Measurements from ENCODE around the gene SULT1A2. TPM values are rescaled to one million over a fixed set of nuclear protein-coding genes. Genes with fewer than 3 reads are reported as not detected.
"Not testable (repeated sequence)": the region's sequence is repeated elsewhere in the genome, so short reads cannot be mapped to it uniquely, and the experiment has no call there.

SULT1A2 gene
- total RNA-seq, 1 donor from 2014 or later, result not detected

DNA sequence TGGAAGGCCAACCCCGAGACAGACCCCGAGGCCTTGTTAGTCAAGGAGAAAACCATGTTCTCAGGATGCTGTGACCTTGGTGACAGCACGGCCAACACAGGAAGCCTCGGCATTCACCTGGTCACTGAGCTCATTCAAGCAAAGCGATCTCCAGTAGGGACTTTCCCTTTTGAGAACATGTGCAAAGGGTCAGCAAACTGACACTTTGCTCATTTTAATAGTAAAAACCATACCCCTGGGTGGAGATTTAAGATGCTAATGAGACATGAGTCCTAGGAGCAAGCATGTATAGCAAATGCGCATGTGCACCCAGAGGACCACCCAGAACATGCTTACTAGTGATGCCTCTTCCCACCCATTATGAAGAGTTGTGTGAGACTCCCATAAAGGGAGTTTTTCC, 5.7 kb upstream of the SULT1A2 start:
- H3K27ac ChIP-seq, result no peak overlapping the region
- TF ChIP-seq, protein P1, sequence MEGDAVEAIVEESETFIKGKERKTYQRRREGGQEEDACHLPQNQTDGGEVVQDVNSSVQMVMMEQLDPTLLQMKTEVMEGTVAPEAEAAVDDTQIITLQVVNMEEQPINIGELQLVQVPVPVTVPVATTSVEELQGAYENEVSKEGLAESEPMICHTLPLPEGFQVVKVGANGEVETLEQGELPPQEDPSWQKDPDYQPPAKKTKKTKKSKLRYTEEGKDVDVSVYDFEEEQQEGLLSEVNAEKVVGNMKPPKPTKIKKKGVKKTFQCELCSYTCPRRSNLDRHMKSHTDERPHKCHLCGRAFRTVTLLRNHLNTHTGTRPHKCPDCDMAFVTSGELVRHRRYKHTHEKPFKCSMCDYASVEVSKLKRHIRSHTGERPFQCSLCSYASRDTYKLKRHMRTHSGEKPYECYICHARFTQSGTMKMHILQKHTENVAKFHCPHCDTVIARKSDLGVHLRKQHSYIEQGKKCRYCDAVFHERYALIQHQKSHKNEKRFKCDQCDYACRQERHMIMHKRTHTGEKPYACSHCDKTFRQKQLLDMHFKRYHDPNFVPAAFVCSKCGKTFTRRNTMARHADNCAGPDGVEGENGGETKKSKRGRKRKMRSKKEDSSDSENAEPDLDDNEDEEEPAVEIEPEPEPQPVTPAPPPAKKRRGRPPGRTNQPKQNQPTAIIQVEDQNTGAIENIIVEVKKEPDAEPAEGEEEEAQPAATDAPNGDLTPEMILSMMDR (IDR thresholded peaks at IDR 0.05), result no peak
- TF ChIP-seq POLR2AphosphoS5 (IDR thresholded peaks at IDR 0.05; ENCODE audit: insufficient read depth in 1 of 2, low read depth in 1 of 2) (no peak), POLR2A (IDR thresholded peaks at IDR 0.05) (no peak)
- intact Hi-C loops (cut with DNase I), result no loop called here

GRCh38 chr16:28602062-28602461, 5.2 kb upstream of the SULT1A2 start:
- H3K36me3 ChIP-seq; H3K9me3 ChIP-seq; intact Hi-C loops (cut with DNase I); H3K27ac ChIP-seq; DNase-seq (ENCODE audit: extremely low spot score in 2 of 2); H3K4me1 ChIP-seq; H3K4me3 ChIP-seq; H3K27me3 ChIP-seq: not testable (repeated sequence)

More for the DNA sequence above, 5.7 kb upstream of the SULT1A2 start:
- Histone ChIP-seq H3K4me1 (no peaks in the 10 kb centered on the region), H3K4me3 (no peak overlapping the region), H3K36me3 (no peaks in the 10 kb centered on the region), H3K9me3 (no peaks in the 10 kb centered on the region), H3K27me3 (no peaks in the 10 kb centered on the region)
- no peak for DNase-seq (ENCODE audit: extremely low spot score in 2 of 2)

DNA sequence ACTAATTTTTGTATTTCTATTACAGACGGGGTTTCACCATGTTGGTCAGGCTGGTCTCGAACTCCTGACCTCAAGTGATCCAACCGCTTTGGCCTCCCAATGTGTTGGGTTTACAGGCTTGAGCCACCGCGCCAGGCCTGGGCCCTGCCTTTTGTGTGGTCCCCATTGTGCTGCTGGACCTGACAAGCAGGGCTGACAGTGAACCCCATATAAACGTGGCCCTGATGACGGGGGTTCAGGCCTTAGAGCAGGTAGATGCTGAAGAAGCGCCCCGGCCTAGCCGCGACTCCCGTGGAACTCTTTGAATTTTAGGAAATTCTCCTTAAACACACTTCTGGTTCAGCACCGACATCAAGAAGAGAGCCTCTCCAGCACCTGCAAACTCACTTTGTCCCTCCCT, 4.7 kb upstream of the SULT1A2 start:
- H3K27me3 ChIP-seq; H3K4me1 ChIP-seq; H3K27ac ChIP-seq; H3K4me3 ChIP-seq; H3K36me3 ChIP-seq; DNase-seq (ENCODE audit: extremely low spot score in 2 of 2); H3K9me3 ChIP-seq; intact Hi-C loops (cut with DNase I): not testable (repeated sequence)

GRCh38 chr16:28600965-28601364, 4.1 kb upstream of the SULT1A2 start:
- DNase-seq (ENCODE audit: extremely low spot score in 2 of 2); intact Hi-C loops (cut with DNase I); H3K27me3 ChIP-seq: not testable (repeated sequence)

GRCh38 chr16:28599377-28600285, 2.8 kb upstream of the SULT1A2 start:
- H3K36me3 ChIP-seq; H3K4me3 ChIP-seq; H3K4me1 ChIP-seq; H3K27ac ChIP-seq; intact Hi-C loops (cut with DNase I); DNase-seq (ENCODE audit: extremely low spot score in 2 of 2); H3K9me3 ChIP-seq; H3K27me3 ChIP-seq: not testable (repeated sequence)

More at GRCh38 chr16:28600965-28601364, 4.1 kb upstream of the SULT1A2 start:
- not testable (repeated sequence) for H3K4me1 ChIP-seq, H3K27ac ChIP-seq, H3K4me3 ChIP-seq, H3K9me3 ChIP-seq, H3K36me3 ChIP-seq

GRCh38 chr16:28597692-28598261, 927 bp upstream of the SULT1A2 start:
- H3K27me3 ChIP-seq, result no peaks in the 10 kb centered on the region
- no peak overlapping the region for H3K4me3 ChIP-seq
- H3K4me1 ChIP-seq, result no peaks in the 10 kb centered on the region
- no peaks in the 10 kb centered on the region for H3K36me3 ChIP-seq
- DNase-seq (ENCODE audit: extremely low spot score in 2 of 2), result no peak
- intact Hi-C loops (cut with DNase I), result no loop called here
- no peaks in the 10 kb centered on the region for H3K9me3 ChIP-seq
- TF ChIP-seq, protein P1 (IDR thresholded peaks at IDR 0.05), result no peak
- TF ChIP-seq POLR2A (IDR thresholded peaks at IDR 0.05) (no peak), POLR2AphosphoS5 (IDR thresholded peaks at IDR 0.05; ENCODE audit: insufficient read depth in 1 of 2, low read depth in 1 of 2) (no peak)
- no peak overlapping the region for H3K27ac ChIP-seq

- no peak overlapping the region for H3K27ac ChIP-seq
- no peak for DNase-seq (ENCODE audit: extremely low spot score in 2 of 2)
Observed at GRCh38 chr16:28596115-28596630, 677 bp downstream of the SULT1A2 start.

GRCh38 chr16:28595451-28595850, 1.4 kb downstream of the SULT1A2 start:
- H3K27me3 ChIP-seq; H3K4me3 ChIP-seq; H3K27ac ChIP-seq; DNase-seq (ENCODE audit: extremely low spot score in 2 of 2); H3K9me3 ChIP-seq; intact Hi-C loops (cut with DNase I); H3K4me1 ChIP-seq: not testable (repeated sequence)
- peaks cover 0 to 11% of the 10 kb centered on the region in 2 donors for H3K36me3 ChIP-seq

More at GRCh38 chr16:28596115-28596630, 677 bp downstream of the SULT1A2 start:
- TF ChIP-seq POLR2AphosphoS5 (IDR thresholded peaks at IDR 0.05; ENCODE audit: insufficient read depth in 1 of 2, low read depth in 1 of 2) (no peak), POLR2A (IDR thresholded peaks at IDR 0.05) (no peak)
- TF ChIP-seq, protein P1 (IDR thresholded peaks at IDR 0.05), result no peak
- intact Hi-C loops (cut with DNase I), result no loop called here
- no peaks in the 10 kb centered on the region for H3K9me3 ChIP-seq
- no peaks in the 10 kb centered on the region for H3K4me1 ChIP-seq
- H3K27me3 ChIP-seq, result no peaks in the 10 kb centered on the region
- H3K36me3 ChIP-seq, result peaks cover 0 to 4% of the 10 kb centered on the region in 2 donors
- H3K4me3 ChIP-seq, result no peak overlapping the region

Data from vagina (tissue), 2 donors.